Skin of body (tissue), 2 donors: ENCODE results near the gene TPRKB. TPM values are rescaled to one million over a fixed set of nuclear protein-coding genes. Genes with fewer than 3 reads are reported as not detected.
"Not testable (repeated sequence)": the region's sequence is repeated elsewhere in the genome, so short reads cannot be mapped to it uniquely, and the experiment has no call there.

Source experiments
- DNase-seq: peaks from one replicate; lab custom pipeline; 2025; lab: John Stamatoyannopoulos, UW
- total RNA-seq: library from RNA; depleted of rRNA; stranded (reverse); fragments of >200 nt; gene quantifications from one replicate; pipeline ENCODE4 v1.2.3, GENCODE V29; 2014

TPRKB gene
- total RNA-seq, 1 donor from 2014 or later = 22.9 TPM

DNA sequence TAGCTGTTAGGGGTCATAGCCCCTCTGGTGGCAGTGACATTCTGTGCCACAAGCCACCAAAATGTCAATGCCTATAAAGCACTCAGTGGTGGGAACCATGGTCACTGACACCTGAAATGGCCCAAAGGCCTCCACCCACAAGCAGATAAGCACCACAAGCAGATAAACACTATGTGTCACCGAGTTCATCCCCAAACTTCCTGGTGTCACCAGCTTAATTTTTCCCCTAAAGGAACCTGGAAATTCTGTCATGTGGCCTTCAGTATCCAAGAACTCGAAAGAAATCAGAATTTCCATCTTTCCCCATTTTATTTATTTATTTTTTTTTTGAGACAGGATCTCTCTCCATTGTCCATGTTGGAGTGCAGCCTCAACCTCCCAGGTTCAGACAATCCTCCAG lies 3.6 kb upstream of the TPRKB start:
- DNase-seq = no peak

DNA sequence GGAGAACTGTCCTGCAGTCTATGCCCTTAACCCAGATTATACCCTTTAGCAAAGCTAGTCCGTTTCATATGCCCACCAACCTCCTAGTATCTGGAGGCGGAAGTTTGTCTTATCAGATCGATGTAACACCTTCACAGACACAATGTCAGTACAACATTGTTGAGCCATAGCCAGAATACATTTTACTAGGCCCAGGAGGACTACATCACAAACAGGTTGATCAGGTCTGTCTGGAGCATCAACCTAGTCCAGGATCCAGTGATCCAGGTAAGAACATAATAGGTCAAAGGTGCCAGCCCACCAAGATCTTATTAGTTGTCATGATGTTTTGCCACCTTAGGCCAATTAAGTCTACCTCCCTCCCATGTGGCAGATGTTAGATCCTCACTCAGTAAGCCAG lies 2.0 kb upstream of the TPRKB start:
- DNase-seq = no peak

DNA sequence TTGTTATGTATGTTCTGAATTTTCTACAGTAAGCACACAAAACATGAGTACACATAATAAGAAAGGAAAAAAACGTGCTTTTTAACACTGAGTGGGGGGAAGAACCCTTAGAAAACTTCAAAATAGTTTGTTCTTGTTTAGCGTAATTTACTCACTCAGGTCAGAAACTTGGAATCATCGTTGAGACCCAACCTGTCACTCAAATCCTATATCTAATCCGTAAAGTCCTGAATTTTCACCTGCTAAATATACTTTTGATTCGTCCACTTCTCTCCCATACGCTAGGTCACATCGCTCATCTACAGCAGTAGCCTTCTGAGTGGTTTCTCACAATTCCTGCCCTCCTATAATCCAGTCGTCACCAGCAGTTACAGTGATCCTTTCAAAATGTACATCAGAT lies 767 bp downstream of the TPRKB start:
- DNase-seq = no peak

DNA sequence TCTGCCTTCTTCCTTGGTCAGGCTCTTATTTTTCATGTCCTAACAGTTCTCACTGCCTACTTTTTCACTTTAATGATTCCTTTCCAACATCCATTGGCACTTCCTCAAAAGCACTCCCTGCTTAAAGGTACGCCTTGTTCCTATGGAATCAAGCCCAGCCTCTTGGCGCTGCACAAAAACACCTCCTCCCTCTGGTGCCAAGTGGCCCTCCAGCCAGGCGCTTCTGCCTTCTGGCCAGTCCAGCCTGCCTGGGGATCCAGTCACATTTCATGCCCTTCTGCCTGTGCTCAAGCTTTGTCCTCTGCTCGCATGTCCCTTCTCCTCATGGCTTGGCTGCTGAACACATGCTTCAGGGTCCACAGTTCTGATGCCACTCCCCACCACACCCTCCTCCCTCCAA lies 6.3 kb downstream of the TPRKB start:
- no peak for DNase-seq

DNA sequence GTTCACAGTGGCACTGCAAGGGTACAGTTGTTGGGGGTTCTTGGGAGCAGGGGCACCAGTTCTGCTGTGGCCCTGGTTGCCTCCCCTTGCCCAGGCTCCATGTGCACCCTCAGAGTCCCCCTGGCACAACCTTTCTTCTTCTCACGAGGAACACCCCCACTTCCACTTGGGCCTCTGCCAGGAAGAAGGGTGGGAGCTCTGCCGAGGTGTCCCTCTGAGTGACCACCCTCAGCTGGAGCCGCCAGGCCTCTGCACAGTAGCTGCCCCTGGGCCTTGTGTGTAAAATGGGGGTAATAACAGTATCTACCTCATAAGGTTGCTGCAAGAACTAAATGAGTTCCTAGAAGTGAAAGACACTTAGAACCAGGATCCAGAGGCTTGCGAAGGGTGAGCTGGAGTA lies 8.4 kb downstream of the TPRKB start:
- no peak for DNase-seq

DNA sequence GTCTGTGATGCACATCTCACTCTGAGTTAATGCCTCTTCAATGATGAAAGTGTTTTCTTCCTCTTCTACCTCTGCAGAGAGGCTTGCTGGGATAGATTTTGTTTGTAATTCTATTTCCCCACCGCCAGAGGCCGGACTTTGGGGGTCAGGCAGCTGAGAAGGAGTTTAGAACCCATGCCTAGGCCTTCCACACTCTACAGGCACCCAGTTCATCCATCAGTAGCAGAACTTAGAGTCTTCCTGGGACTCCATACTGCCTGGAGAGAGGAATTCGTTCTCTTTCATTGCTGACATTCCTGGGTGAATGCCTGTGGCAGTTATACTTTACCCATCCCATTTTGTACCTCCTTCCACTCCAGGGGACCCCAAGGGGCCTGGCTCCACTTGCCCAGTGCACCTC lies 9.1 kb downstream of the TPRKB start:
- DNase-seq = no peak

DNA sequence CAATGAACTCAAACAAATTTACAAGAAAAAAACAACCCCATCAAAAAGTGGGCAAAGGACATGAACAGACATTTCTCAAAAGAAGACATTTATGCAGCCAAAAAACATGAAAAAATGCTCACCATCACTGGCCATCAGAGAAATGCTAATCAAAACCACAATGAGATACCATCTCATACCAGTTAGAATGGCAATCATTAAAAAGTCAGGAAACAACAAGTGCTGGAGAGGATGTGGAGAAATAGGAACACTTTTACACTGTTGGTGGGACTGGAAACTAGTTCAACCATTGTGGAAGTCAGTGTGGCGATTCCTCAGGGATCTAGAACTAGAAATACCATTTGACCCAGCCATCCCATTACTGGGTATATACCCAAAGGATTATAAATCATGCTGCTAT lies 10.5 kb downstream of the TPRKB start:
- not testable (repeated sequence) for DNase-seq

DNA sequence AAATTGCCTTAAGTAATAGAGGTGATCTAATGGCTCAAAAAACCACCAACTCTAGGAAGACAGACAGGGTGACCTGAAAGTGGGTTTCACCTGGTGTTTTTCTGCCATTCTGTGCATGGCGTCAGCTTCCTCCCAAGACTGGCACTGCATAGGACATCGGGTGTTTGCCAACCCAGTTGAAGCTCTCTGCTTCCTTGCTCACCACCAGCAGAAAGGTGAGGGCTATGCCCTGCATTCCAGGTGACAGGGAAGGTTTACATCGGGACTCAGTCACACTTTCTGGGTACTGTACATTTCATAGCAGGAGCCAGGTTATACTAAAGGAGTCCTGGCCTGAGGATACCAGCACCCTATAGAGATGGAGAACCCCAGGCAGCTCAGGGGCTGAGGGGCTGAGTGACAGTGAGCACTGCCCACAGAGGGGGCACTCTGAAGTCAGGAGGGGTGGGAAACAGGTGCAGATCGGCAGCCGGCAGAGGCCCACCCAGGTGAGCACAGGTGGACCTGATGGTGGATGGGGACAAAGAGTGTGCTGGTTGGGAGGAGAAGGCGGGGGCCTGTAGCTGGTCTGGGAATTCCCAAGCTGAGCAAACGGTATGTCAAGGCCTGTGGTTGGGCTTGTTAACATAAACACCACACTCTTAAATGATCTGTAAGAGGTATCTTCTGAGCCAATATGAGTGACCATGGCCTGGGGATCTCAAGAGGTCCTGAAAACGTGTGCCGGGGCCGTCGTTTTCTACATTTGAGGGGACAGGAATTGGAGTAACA lies 18.1 kb downstream of the TPRKB start:
- no peak for DNase-seq

DNA sequence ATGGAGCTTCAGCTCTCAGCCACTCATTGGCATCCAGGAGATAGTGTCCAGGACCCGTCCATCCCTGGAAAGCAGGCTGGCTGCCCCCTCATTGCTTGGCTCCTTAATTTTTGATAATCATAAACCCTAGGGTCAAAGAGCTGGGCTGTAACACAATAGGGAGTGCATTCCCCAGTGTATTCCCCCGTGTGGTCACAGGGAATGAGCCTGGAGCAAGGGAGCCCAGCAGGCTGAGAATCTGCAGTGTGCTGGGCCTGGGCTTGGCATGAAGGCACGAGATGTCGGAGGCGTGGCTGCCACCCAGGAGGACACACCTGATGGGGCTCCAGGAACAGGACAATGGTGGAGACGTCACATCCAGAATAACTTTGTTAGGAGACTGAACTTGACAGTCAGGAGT lies 18.7 kb downstream of the TPRKB start:
- no peak for DNase-seq

DNA sequence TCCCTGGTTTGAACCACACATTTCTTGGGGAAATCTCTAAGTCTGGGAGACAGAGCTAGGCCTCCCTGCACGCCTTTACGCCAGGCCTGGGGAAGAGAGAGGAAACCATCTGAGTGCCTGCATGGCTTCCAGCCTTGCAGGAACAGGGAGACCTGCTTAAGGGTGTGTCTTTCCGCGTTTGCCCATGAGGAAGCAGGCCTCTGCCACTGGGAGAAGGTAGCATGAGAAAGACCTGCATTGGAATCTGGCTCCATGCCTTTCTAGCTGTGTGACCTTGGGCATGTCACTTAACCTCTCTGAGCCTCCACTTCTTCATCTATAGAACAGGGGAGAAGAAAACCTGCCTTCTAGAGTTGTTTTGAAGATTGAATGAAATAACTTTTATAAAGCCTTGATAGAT lies 19.4 kb downstream of the TPRKB start:
- DNase-seq = not testable (repeated sequence)

DNA sequence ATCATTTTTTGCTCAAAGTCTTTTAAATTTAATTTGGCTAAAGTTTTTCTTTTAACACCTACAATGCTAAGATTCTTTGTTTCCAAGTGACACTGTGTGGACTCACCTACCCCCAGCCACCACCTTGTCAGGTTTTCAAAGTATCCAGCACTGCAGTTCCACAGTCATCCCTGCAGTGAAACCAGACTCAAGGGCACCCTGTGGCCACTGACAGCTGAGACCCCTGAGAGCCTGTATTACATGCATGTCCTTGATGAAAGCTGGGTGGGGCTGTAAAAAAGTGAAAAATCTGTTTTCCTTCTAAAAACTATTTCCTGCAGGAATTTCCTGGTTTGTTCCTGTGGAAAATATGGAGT lies 19.9 kb downstream of the TPRKB start:
- no peak for DNase-seq

DNA sequence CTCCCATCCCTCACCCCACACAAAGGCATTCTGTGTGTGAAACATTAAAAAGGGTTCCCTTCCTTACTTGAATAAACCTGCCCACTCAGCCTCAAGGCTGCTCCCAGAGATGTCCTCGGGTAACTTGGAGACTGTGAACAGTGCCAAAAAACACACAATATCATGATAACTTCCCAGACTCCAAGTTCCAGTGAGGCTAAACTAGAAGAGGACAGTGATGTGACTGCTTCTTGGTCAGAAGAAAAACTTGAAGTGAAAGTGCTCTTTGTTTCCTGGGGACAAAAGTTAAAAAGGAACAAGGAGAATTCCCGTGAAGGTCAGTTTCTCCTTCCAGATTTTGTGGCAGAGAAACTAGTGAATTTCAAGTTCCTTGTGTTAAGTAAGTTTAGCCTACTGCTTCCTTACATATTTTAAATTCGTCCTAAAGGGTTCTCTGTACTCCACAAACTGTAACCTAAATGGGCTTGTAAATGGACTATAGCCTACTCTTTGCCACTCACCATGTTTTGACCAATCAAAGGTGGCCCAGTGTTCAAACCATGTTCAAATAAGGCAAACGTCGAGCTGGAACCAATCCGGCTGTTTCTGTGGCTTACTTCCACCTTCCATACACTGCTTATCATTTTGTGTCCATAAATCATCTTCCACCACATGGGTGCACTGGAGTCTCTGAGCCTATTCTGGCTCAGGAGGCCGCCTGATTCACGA lies 20.4 kb downstream of the TPRKB start:
- no peak for DNase-seq

DNA sequence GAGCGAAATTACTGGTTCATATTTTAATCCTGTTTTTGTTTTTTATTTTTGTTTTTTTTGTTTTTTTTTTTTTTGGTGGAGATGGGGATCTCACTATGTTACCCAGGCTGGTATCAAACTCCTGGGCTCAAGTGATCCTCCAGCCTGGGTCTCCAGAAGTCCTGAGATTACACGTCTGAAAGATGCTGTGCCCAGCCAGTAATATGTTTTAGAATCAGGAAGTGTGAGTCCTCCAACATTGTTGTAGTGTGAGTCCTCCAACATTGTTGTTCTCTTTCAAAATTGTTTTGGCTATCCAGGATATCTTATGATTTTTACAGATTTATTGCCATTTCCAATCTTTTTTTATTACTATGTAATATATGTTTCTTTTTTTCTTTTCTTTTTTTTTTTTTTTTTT lies 23.1 kb downstream of the TPRKB start:
- no peak for DNase-seq

DNA sequence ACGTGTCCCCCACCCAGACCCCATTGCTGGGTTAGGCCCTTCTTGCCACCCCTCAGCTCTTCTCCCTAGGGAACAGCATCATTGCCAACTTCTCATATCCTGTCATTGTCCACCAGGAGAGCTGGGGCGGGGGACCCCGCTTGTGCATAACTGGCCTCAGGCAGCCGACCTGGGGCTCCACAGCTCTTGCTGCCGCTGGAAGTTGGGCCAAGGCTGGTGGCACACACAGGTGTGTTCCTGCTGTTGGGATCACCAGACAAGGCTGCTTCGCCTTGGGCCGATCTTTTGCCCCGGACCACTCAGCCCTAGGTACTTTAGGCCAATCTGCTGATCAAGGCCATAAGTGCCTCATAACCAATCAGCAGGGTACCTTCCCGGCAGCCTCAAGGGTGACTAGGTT lies 28.6 kb downstream of the TPRKB start:
- no peak for DNase-seq

DNA sequence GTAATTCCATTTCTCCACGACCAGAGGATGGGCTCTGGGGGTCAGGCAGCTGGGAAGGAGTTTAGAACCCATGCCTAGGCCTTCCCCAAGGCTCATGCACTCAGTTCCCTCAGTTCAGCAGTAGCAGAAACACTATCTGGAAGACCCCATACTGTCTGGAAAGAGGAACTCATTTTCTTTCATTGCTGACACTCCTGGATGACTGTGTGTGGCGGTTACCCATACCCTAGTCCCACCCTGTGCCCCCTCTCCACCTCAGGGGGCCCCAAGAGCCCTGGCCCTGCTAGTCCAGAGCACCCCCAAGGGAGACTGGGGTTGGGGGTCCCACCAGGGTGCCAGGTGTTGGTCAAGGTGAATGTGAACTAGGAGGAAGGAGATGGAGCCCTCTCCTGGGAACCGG lies 29.5 kb downstream of the TPRKB start:
- DNase-seq = no peak

DNA sequence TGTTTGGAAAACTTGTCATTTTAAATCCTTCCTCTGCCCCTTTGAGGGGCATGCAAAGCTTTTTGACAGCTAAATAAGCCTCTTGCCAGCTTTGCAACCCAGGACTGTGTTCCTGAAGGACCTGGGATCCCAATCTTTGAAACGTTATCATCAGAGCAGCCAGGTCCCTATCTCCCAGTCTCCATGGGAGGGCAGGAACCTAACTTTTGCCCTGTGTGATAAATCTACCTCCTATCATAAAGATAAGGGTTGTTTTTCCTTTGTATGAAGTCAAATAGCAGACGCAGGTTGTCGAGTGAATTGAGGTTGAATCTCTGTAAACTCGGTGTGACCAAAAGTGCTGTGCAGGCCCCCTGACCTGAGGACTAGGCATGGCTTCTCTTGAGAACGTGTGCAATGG lies 30.1 kb downstream of the TPRKB start:
- DNase-seq = no peak

DNA sequence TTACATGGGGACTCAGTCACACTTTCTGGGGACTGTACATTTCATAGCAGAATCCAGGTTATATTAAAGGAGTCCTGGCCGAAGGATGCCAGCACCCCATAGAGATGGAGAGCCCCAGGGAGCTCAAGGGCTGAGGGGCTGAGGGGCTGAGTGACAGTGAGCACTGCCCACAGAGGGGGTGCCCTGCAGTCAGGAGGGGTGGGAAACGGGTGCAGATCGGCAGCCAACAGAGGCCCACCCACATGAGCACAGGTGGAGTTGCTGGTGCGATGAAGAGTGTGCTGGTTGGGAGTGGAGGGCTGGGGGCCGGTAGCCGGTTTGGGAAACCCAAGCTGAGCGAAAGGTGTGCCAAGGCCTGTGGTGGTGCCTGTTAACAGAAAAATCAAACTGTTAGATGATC lies 32.1 kb downstream of the TPRKB start:
- DNase-seq = no peak

DNA sequence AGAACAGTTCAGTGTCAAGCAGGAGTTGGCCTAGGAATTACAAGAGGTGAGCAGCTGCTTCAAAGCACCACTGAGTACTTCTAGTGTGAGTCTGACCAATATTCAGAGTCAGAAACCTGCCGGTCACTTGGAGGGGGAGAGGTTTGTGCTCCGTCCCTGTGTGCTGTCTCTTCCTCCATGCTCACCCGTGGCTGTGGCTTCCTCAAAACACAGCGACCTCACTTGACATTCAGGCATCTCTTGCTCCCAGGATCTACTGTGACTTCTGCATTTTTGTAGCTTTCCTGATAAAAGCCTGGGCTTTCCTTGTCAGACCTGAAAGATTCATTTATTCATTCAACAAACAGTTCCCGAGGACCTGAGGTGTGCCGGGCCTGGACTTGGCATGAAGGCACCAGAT lies 32.9 kb downstream of the TPRKB start:
- DNase-seq = no peak

DNA sequence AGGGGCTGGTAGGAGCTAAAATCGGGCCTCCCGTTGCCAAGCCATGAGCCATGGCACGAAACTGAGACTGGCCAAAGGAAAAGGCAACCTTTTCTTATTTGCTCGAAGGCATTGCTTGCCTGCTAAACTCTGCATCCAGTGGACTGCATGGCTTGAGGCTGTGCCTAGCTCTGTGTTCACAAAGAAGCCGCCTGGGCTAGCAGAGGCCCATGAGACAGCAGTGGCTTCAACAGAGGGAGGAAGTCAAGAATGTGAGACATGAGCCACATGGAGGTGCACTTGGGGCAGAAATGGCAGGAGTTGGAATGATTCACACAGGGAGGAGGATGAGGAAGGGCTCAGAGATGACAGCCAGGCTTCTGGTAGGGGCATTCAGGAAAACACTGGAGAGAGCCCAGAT lies 33.5 kb downstream of the TPRKB start:
- no peak for DNase-seq

DNA sequence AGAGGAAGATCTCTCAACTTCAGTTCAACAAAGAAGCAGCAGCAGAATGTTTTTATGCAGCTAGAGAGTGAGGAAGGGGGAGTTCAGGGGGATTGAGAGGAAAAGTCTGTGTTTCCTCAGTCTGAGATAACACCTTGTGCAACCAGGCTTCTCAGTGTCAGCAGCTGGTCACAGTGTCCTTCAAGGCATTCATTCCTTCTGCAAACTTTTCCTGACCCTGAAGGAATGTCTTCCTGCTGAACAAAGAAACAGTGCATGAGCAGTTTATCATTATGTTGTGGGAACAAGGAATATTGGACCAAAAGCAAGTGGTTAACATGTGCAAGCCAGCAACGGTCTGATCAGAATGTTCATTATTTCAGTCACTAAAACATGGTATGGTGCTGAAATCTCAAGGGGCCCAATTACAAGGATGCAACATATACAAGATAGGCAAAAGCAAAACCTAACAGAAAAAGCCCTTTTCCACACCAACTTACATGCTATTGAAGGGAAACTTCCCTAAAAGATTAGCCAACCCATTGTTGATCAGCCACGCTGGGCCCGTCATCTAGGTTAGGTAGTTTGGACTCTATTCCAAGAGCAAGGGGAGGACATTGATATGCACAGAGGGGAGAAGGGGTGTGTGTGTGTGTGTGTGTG lies 34.2 kb downstream of the TPRKB start:
- DNase-seq = not testable (repeated sequence)

DNA sequence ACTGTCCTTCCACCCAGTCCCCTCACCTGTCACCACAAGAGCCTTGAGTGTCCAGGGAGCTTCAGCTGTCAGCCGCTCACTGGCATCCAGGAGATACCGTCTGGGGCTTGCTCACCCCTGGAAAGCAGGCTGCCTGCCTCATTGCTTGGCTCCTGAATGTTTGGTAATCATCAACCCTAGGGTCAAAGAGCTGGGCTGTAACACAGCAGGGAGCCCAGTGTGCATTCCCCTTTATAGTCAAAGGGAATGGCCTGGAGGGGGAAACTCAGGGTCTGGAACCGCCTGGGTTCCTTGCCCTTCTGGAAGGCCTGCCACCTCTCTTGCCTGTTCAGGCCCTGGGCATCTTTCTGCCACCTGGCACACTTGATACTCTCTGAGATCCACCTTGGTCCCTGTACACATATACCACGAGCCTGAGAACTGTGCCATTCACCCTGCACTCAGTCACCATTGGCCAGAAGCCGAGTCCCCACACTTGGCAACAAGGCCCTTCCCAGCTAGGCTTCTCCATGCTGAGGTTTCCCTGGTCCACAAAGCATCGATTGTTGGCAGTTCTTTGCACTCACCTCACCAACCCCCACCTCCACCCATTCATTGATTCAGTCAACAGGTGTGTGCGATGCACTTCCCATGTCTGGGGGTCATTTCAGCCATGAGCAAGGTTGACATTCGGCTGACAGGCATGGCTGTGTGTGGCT lies 35.0 kb downstream of the TPRKB start:
- no peak for DNase-seq

DNA sequence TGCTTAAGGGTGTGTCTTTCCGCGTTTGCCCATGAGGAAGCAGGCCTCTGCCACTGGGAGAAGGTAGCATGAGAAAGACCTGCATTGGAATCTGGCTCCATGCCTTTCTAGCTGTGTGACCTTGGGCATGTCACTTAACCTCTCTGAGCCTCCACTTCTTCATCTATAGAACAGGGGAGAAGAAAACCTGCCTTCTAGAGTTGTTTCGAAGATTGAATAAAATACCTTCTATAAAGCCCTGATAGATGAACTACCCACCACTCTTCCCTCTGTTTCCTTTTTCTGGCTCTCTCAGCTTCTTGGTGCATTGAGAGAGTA lies 35.7 kb downstream of the TPRKB start:
- not testable (repeated sequence) for DNase-seq
